B cell (primary cell): Measurements from ENCODE around the gene RNF207. TPM values are rescaled to one million over a fixed set of nuclear protein-coding genes. Genes with fewer than 3 reads are reported as not detected.

ENCODE experiments used
- ATAC-seq: fragments of 200-7000 bp; cut with Tn5 transposase; one replicate; pipeline ENCODE4 v1.10.0; 2021; ENCODE audit warnings: low read depth, mild to moderate bottlenecking, moderate number of reproducible peaks, moderate library complexity
- CTCF ChIA-PET: fragments of 350-600 bp; sonication (Branson Sonifier 250); formaldehyde crosslinking; loops from one replicate; lab custom pipeline; 2021; ENCODE audit warnings: antibody characterized with exemption, inconsistent platforms; lab: Charles Lee
- POLR2A ChIA-PET: fragments of 350-600 bp; sonication (Branson Sonifier 250); formaldehyde crosslinking; loops from one replicate; lab custom pipeline; 2021; ENCODE audit warnings: antibody characterized with exemption; lab: Charles Lee
- DNase-seq: peaks from one replicate; pipeline ENCODE4 v3.0.0; 2013
- H2AFZ ChIP-seq: 2 replicates; pipeline ENCODE4 v1.6.1; 2012; ENCODE audit warnings: mild to moderate bottlenecking, low read depth, low read length; ENCODE audit not compliant: insufficient read depth, poor library complexity, severe bottlenecking
- H3K27ac ChIP-seq, 2 donors: 1 replicate in 1 of 2; 2 replicates in 1 of 2; pipeline ENCODE4 v1.5.1; 2012 to 2013; ENCODE audit warnings: low read length in 2 of 2, mild to moderate bottlenecking in 2 of 2, moderate library complexity in 1 of 2
- H3K27me3 ChIP-seq, 4 experiments: fragments of 200-600 bp in 1 of 4; sonication (generic) in 1 of 4; replicated peaks in 1 of 4; 1 replicate in 2 of 4; 2 replicates in 2 of 4; pipeline versions ENCODE4 v1.6.1 to v1.7.0; 2013 to 2016; ENCODE audit warnings: low read length in 3 of 4, mild to moderate bottlenecking in 2 of 4, mixed read lengths in 1 of 4, moderate library complexity in 1 of 4; ENCODE audit not compliant: insufficient read depth in 4 of 4, control insufficient read depth in 3 of 4; ENCODE audit errors: control extremely low read depth in 1 of 4
- H3K36me3 ChIP-seq, 2 experiments: replicated peaks in 1 of 2; 1 replicate in 1 of 2; 2 replicates in 1 of 2; pipeline versions ENCODE4 v1.6.1 to v1.7.1; 2013; ENCODE audit warnings: low read length in 1 of 2; ENCODE audit not compliant: insufficient read depth in 2 of 2, control insufficient read depth in 1 of 2; ENCODE audit errors: control extremely low read depth in 1 of 2, extremely low read depth in 1 of 2
- H3K4me1 ChIP-seq, 2 donors: fragments of 200-600 bp in 1 of 2; sonication (generic) in 1 of 2; 1 replicate in 1 of 2; 2 replicates in 1 of 2; pipeline versions ENCODE4 v1.5.1 to v1.6.1; 2013 to 2017; ENCODE audit warnings: low read length in 2 of 2; ENCODE audit not compliant: control insufficient read depth in 2 of 2, insufficient read depth in 2 of 2
- H3K4me2 ChIP-seq: replicated peaks from 2 replicates; pipeline ENCODE3; 2012; ENCODE audit warnings: mild to moderate bottlenecking, low read depth, low read length; ENCODE audit not compliant: poor library complexity, severe bottlenecking
- H3K4me3 ChIP-seq, 5 experiments: fragments of 200-600 bp in 1 of 5; sonication (generic) in 1 of 5; 1 replicate in 3 of 5; 2 replicates in 2 of 5; pipeline versions ENCODE4 v1.5.1 to v1.7.0; 2011 to 2016; ENCODE audit warnings: low read length in 4 of 5, mild to moderate bottlenecking in 4 of 5, low read depth in 2 of 5, control low read depth in 1 of 5, moderate library complexity in 1 of 5; ENCODE audit not compliant: insufficient read depth in 1 of 5; ENCODE audit errors: control extremely low read depth in 1 of 5, extremely low read depth in 1 of 5
- H3K79me2 ChIP-seq: fragments of 200-600 bp; sonication (generic); one replicate; pipeline ENCODE4 v1.6.0; 2016; ENCODE audit warnings: low read length; ENCODE audit not compliant: control insufficient read depth, insufficient read depth
- H3K9ac ChIP-seq: fragments of 200-600 bp; sonication (generic); 2 replicates; pipeline ENCODE4 v1.6.1; 2017; ENCODE audit warnings: mild to moderate bottlenecking, low read length, moderate library complexity
- H3K9me3 ChIP-seq, 3 donors: one replicate each; pipeline versions ENCODE4 v1.6.1 to v1.7.1; 2013; ENCODE audit warnings: low read length in 2 of 3; ENCODE audit not compliant: control insufficient read depth in 2 of 3, insufficient read depth in 1 of 3; ENCODE audit errors: control extremely low read depth in 1 of 3
- H4K20me1 ChIP-seq: 2 replicates; pipeline ENCODE4 v1.6.0; 2012; ENCODE audit warnings: mild to moderate bottlenecking, low read length; ENCODE audit not compliant: insufficient read depth, control insufficient read depth, poor library complexity, severe bottlenecking
- H3K27ac Mint-ChIP-seq: one replicate; pipeline ENCODE4 v1.8.0; 2021; ENCODE audit warnings: mixed read lengths
- H3K27me3 Mint-ChIP-seq: one replicate; pipeline ENCODE4 v1.8.0; 2021; ENCODE audit warnings: mixed read lengths
- H3K4me1 Mint-ChIP-seq: one replicate; pipeline ENCODE4 v1.8.0; 2021; ENCODE audit warnings: mixed read lengths
- H3K4me3 Mint-ChIP-seq: one replicate; pipeline ENCODE4 v1.8.0; 2021; ENCODE audit warnings: mixed read lengths
- H3K9me3 Mint-ChIP-seq: one replicate; pipeline ENCODE4 v1.8.0; 2022; ENCODE audit warnings: mixed read lengths; ENCODE audit not compliant: insufficient read depth
- EZH2 ChIP-seq: IDR thresholded peaks from 2 replicates; pipeline ENCODE4 v1.6.1; 2012; ENCODE audit warnings: borderline replicate concordance, low read depth, mild to moderate bottlenecking, moderate library complexity, low read length; ENCODE audit not compliant: insufficient read depth, poor library complexity, severe bottlenecking
- WGBS: methylation state at CpG from one replicate; pipeline ENCODE4 v1.1.5; 2013; ENCODE audit warnings: missing lambda C conversion rate; ENCODE audit not compliant: insufficient coverage; 5-methylcytosine and 5-hydroxymethylcytosine counted together
- intact Hi-C: fragments of 100-400 bp; cut with micrococcal nuclease; formaldehyde crosslinking; loops from one replicate; pipeline ENCODE4 v1.10.0; 2022
- polyA plus RNA-seq: library from polyadenylated mRNA; depleted of rRNA; stranded (reverse); fragments of >200 nt; gene quantifications from 2 replicates; pipeline ENCODE4 v1.2.3, GENCODE V29; 2012
- total RNA-seq, 2 donors: library from RNA; stranded (reverse); fragments of 120-200 nt in 1 of 2; gene quantifications; 1 replicate in 1 of 2; 2 replicates in 1 of 2; pipeline versions ENCODE4 v1.2.3 to v1.2.4, GENCODE V29; 2013 to 2022
- TF ChIP-seq, protein P1 (sequence below): fragments of 200-600 bp; IDR thresholded peaks from one replicate; pipeline ENCODE4 v1.8.0; 2022; ENCODE audit warnings: antibody characterized with exemption, mild to moderate bottlenecking

RNF207 gene
- total and polyA plus RNA-seq, 2 donors (not counting 1 experiment from before 2014, with no cell fraction given) = 1.5 to 6.8 TPM

GRCh38 chr1:6168947-6169586 is 36.9 kb upstream of the RNF207 start:
- ATAC-seq (no peak), DNase-seq (no peak)
- CTCF ChIA-PET = no interaction called here
- intact Hi-C loops = no loop called here
- no peaks in the 10 kb centered on the region for H3K79me2 ChIP-seq
- no peaks in the 10 kb centered on the region for H3K36me3 ChIP-seq
- no peaks in the 10 kb centered on the region for H3K9me3 ChIP-seq
- no peaks in the 10 kb centered on the region for H3K4me1 ChIP-seq
- Mint-ChIP-seq H3K4me3 (no peak overlapping the region), H3K4me1 (no peaks in the 10 kb centered on the region), H3K9me3 (no peaks in the 10 kb centered on the region), H3K27ac (no peak overlapping the region), H3K27me3 (peaks cover 13% of the 10 kb centered on the region)
- H3K4me2 ChIP-seq = no peak overlapping the region
- POLR2A ChIA-PET = no interaction called here
- 89% methylated on average over 12 of the region's 18 CpGs for WGBS
- H4K20me1 ChIP-seq = no peaks in the 10 kb centered on the region
- H3K9ac ChIP-seq = no peak overlapping the region
- TF ChIP-seq, protein P1, sequence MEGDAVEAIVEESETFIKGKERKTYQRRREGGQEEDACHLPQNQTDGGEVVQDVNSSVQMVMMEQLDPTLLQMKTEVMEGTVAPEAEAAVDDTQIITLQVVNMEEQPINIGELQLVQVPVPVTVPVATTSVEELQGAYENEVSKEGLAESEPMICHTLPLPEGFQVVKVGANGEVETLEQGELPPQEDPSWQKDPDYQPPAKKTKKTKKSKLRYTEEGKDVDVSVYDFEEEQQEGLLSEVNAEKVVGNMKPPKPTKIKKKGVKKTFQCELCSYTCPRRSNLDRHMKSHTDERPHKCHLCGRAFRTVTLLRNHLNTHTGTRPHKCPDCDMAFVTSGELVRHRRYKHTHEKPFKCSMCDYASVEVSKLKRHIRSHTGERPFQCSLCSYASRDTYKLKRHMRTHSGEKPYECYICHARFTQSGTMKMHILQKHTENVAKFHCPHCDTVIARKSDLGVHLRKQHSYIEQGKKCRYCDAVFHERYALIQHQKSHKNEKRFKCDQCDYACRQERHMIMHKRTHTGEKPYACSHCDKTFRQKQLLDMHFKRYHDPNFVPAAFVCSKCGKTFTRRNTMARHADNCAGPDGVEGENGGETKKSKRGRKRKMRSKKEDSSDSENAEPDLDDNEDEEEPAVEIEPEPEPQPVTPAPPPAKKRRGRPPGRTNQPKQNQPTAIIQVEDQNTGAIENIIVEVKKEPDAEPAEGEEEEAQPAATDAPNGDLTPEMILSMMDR = no peak
- no peak for TF ChIP-seq EZH2
- H3K4me3 ChIP-seq = no peak overlapping the region
- no peak overlapping the region for H2AFZ ChIP-seq
- peaks cover 0 to 9% (median 0%) of the 10 kb centered on the region in 4 experiments for H3K27me3 ChIP-seq
- H3K27ac ChIP-seq = no peak overlapping the region

GRCh38 chr1:6170116-6170741 is 35.7 kb upstream of the RNF207 start:
- intact Hi-C loops = no loop called here
- POLR2A ChIA-PET = no interaction called here
- H3K4me3 ChIP-seq = no peak overlapping the region
- H3K4me1 ChIP-seq = no peaks in the 10 kb centered on the region
- no peaks in the 10 kb centered on the region for H3K9me3 Mint-ChIP-seq
- H3K27ac ChIP-seq = no peak overlapping the region
- H3K27me3 Mint-ChIP-seq = peaks cover 13% of the 10 kb centered on the region
- CTCF ChIA-PET = no interaction called here
- no peak overlapping the region for H3K27ac Mint-ChIP-seq
- no peaks in the 10 kb centered on the region for H3K79me2 ChIP-seq
- no peaks in the 10 kb centered on the region for H4K20me1 ChIP-seq
- no peak overlapping the region for H3K9ac ChIP-seq
- DNase-seq (no peak), ATAC-seq (no peak)
- no peaks in the 10 kb centered on the region for H3K9me3 ChIP-seq
- H3K4me1 Mint-ChIP-seq = no peaks in the 10 kb centered on the region
- H2AFZ ChIP-seq = no peak overlapping the region
- TF ChIP-seq, protein P1 = no peak
- TF ChIP-seq EZH2 = no peak
- H3K4me2 ChIP-seq = no peak overlapping the region
- peaks cover 0 to 9% (median 1%) of the 10 kb centered on the region in 4 experiments for H3K27me3 ChIP-seq
- H3K36me3 ChIP-seq = no peaks in the 10 kb centered on the region
- WGBS = 73% methylated on average over 12 of the region's 16 CpGs
- no peak overlapping the region for H3K4me3 Mint-ChIP-seq
